ENCODE results near the gene PRR18.
"Not testable (repeated sequence)": the region's sequence is repeated elsewhere in the genome, so short reads cannot be mapped to it uniquely, and the experiment has no call there.

Gene PRR18

GRCh38 chr6:166308033-166308768 lies at the start of gene PRR18:
Gene PRR18, minus strand, starts transcription at chr6:166308392. Its CDS starts 250 bp downstream, at chr6:166308142.
- DNase-seq, result peak; percentile 41

GRCh38 chr6:166355552-166355951 lies 47.4 kb upstream of the PRR18 start:
- no peak for DNase-seq

- DNase-seq, result no peak
Measured at GRCh38 chr6:166354965-166355364, 46.8 kb upstream of the PRR18 start.

DNA sequence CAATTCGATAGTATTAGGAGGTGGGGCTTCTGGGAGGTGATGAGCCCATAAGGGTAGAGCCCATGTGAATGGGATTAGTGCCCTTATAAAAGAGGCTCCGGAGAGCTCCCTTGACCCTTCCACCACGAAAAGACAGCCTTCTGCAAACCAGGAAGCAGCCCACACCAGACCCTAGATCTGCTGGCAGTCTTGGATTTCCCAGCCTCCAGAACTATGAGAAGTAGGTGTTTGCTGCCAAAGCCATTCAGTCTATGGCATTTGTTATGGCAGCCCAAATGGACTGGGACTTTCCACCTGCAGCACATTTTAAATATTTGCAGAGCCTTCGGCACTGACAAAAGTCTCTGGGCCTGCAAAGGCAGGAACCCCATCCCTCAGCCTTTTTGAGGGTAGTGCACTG lies 46.0 kb upstream of the PRR18 start:
- DNase-seq, result no peak

DNA sequence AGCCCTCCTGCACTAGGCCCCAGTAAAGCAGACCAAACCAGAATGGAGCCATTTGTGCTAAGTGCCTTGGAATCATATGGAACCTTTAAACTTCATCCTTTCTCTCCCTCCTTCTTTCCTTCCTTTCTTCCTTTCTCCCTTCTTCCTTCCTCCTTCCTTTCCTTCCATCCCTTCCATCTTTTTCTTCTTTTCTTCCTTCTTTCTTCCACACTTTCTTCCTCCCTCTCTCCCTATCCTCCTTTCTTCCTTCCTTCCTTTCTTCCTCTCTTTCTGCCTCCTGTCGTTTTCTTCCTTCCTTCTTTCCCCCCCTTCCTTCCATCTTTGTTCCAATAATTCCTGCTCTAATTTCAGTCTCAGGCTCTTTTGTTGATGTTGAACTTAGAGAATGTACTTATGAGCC lies 45.3 kb upstream of the PRR18 start:
- DNase-seq, result no peak

GRCh38 chr6:166352923-166353322 lies 44.7 kb upstream of the PRR18 start:
- DNase-seq, result no peak

DNA sequence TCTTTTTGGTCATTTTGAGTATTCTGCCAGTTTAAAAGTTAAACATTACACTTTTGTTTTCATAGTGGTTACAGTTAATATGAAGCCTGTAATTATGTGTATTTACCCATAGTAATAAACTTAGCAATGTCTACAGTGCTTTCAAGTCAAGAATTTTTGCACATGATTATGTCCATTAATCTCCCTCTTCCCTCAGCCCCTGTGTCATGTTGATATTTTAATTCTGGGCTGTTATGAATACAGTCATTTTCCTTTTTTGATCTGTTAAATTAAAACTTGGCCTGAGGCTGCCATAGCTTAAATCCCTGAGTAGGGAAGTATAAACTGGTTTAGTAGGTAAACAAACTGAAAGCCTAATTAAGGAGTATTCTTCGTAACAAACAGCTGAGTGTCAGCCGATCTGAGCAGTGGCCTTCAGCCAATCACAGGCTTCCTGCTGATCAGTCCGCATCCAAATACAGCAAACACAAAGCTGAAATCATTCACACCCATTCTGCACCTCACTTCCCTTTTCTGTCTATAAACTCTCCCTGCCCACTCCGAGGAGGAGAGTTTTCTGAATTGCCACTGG lies 43.6 kb upstream of the PRR18 start:
- no peak for DNase-seq

GRCh38 chr6:166348305-166348949 lies 40.2 kb upstream of the PRR18 start:
- DNase-seq, result no peak

- no peak for DNase-seq
Measured at GRCh38 chr6:166346965-166347364, 38.8 kb upstream of the PRR18 start.

DNA sequence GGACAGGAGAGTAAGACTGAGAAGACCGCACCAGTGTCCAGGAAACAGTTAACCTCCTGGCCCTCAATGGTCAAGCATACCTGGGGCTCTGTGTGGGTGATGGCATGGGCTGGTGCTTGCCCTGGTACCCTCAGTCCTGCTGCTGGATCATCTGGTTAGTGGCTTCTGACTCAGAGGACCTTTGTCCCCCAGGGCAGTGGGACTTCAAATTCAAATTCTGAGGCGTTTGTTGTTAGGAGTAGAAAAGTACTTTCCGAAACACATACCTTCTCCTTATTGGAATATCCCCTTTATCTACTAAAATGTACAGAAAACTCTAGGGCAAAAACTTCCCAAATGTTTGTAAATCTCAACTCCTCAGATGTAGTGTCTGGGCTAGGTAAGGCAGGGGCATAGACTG lies 38.3 kb upstream of the PRR18 start:
- no peak for DNase-seq

DNA sequence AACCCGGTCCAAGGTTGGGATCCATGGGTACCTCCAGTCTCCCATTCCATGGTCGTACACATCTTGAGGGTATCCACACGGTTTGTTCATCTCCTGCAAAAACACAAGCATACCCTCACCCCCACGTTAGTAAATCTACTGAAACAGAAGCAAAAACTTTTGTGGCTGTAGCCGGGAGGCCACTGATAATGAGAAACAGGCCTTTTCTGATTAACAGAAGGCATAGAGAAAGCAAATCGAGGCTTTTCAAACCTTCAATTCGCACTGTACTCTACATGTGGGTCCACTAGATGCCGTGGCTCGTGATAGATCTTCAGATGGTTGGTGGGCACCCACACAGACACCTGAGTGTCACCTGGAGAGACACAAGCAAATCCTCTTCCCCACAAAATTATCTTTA lies 37.5 kb upstream of the PRR18 start:
- DNase-seq, result not testable (repeated sequence)

DNA sequence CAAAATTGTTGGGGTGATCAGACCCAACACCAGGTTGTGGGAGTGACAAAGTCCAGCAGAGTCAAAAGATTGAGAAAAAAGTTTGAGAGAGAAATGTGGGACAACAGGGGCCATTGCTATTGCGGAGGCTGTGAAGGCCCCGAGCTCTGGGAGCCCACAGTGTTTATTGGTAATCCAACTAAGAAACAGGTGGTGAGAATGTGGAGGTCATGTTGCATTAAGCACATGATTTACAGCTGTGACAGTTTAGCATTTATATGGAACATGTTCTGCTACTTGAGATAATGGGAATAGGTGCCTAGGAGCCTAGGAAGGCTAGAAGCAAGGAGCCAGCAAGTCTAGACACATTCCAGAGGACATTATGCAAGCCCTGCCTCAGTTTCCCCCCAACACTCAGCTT lies 36.7 kb upstream of the PRR18 start:
- DNase-seq, result not testable (repeated sequence)

DNA sequence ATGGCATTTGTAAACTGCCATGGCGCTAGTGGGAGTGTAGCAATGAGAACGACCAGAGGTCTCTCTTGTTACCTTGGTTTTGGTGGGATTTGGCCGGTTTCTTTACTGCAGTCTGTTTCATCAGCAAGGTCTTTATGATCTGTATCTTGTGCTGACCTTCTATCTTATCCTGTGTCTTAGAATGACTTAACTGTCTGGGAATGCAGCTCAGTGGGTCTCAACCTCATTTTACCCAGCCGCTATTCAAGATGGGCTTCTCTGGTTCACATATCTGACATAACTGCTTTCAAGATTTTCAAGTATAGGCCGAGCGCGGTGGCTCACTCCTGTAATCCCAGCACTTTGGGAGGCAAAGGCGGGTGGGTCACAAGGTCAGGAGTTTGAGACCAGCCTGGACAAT lies 36.0 kb upstream of the PRR18 start:
- DNase-seq, result no peak

GRCh38 chr6:166343150-166343487 lies 34.9 kb upstream of the PRR18 start:
- DNase-seq, result no peak

DNA sequence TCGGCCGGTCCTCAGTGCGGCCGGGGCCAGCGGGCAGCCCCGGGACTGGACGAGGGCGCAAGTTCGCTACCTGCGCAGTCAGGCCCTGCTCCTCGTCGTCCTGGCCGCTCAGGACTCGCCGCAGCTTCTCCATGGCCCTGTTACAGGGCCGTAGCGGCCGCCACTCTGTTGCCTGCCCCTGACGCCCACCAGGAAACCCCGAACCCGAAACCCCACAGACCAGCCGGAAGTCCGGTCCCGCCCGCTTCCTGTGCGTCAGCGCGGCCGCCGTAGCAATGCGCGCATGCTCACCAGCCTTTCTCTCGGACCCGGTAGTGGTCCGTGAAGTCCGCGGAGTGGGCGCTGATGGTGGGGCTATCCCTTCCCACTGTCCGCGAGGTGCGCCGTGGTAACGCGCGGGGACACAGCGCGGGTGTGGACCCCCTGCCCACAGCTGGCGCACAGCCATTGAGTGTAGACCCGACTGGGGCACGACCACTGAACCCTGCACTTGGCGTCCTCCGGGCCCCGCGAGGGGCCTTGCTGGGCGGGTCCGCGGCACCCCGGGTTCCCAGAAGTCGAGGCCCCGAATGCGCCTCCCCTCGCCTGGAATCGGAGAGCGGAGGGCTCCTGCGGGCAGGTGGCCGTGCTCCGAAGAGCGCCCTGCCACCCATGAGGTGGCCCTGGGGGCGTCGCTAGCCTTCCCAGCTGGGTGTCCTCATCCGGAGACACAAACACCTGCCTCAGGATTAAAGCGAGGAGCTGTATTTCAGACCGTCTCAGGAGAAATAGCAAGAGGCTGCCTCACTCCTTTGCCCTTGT lies 34.4 kb upstream of the PRR18 start, which contains the start of gene SFT2D1:
Gene SFT2D1, minus strand, starts transcription at position 197 of the 801 bp plus-strand sequence. Its CDS starts 64 bp downstream, at position 133.
- DNase-seq, result peak; percentile 94

- no peak for DNase-seq
Measured at GRCh38 chr6:166341977-166342348, 33.8 kb upstream of the PRR18 start.

- DNase-seq, result no peak
Measured at GRCh38 chr6:166341464-166341863, 33.3 kb upstream of the PRR18 start.

- DNase-seq, result no peak
Measured at GRCh38 chr6:166338854-166339253, 30.7 kb upstream of the PRR18 start.

- no peak for DNase-seq
Measured at GRCh38 chr6:166336847-166337246, 28.7 kb upstream of the PRR18 start.

DNA sequence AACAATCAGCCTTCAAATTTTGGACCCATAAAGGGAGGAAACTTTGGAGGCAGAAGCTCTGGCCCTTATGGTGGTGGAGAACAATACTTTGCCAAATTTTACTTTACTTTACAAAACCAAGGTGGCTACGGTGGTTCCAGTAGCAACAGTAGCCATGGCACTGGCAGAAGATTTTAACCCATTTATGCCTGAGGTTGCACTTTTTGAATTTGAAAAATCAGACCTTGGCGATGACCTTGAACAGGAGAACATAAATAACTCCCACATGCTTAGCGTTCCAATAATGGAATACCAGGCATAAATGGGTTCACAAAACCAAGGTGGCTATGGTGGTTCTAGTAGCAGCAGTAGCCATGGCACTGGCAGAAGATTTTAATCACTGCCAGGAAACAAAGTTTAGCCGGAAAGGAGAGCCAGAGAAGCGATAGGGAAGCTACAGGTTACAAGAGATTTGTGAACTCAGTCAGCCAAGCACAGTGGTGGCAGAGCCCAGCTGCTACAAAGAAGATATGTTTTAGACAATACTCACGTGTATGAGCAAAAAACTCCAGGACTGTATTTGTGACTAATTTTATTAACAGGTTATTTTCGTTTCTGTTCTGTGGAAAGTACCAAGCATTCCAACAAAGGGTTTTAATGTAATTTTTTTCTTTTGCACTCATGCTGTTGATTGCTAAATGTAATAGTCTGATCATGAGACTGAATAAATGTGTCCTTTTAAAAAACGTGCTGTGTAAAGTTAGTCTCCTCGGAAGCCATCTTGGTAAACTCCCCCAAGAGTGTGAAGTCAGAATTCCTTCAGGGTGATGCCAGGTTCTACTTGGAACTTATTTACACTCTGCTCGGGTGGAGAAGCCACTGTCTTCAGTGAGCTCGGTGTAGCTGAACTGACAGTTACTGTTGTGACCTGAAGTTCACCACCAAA lies 27.4 kb upstream of the PRR18 start:
- no peak for DNase-seq

DNA sequence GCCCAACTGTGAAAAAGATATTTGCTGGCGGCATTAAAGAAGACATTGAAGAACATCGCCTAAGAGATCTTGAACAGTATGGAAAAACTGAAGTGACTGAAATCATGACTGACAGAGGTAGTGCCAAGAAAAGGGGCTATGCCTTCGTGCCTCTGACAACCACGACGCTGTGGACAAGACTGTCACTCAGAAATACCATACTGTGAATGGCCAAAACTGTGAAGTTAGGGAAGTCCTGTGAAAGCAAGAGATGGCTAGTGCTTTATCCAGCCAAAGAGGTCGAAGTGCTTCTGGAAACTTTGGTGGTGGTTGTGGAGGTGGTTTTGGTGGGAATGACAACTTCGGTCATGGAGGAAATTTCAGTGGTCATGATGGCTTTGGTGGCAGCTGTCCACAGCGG lies 26.7 kb upstream of the PRR18 start:
- DNase-seq, result no peak
